Bronchial smooth muscle cell (primary cell): ENCODE results near the gene STARD8. TPM values are rescaled to one million over a fixed set of nuclear protein-coding genes. Genes with fewer than 3 reads are reported as not detected.

Source experiments
- total RNA-seq: library from RNA; depleted of rRNA; stranded (reverse); fragments of >200 nt; gene quantifications from 2 replicates; pipeline ENCODE4 v1.2.1, GENCODE V29; 2014

Gene STARD8, protein sequence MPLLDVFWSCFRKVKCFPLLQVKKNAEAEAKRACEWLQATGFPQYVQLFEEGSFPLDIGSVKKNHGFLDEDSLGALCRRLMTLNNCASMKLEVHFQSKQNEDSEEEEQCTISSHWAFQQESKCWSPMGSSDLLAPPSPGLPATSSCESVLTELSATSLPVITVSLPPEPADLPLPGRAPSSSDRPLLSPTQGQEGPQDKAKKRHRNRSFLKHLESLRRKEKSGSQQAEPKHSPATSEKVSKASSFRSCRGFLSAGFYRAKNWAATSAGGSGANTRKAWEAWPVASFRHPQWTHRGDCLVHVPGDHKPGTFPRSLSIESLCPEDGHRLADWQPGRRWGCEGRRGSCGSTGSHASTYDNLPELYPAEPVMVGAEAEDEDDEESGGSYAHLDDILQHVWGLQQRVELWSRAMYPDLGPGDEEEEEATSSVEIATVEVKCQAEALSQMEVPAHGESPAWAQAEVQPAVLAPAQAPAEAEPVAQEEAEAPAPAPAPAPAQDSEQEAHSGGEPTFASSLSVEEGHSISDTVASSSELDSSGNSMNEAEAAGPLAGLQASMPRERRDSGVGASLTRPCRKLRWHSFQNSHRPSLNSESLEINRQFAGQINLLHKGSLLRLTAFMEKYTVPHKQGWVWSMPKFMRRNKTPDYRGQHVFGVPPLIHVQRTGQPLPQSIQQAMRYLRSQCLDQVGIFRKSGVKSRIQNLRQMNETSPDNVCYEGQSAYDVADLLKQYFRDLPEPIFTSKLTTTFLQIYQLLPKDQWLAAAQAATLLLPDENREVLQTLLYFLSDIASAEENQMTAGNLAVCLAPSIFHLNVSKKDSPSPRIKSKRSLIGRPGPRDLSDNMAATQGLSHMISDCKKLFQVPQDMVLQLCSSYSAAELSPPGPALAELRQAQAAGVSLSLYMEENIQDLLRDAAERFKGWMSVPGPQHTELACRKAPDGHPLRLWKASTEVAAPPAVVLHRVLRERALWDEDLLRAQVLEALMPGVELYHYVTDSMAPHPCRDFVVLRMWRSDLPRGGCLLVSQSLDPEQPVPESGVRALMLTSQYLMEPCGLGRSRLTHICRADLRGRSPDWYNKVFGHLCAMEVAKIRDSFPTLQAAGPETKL
- total RNA-seq = 5.2 TPM in 2 replicates

DNA sequence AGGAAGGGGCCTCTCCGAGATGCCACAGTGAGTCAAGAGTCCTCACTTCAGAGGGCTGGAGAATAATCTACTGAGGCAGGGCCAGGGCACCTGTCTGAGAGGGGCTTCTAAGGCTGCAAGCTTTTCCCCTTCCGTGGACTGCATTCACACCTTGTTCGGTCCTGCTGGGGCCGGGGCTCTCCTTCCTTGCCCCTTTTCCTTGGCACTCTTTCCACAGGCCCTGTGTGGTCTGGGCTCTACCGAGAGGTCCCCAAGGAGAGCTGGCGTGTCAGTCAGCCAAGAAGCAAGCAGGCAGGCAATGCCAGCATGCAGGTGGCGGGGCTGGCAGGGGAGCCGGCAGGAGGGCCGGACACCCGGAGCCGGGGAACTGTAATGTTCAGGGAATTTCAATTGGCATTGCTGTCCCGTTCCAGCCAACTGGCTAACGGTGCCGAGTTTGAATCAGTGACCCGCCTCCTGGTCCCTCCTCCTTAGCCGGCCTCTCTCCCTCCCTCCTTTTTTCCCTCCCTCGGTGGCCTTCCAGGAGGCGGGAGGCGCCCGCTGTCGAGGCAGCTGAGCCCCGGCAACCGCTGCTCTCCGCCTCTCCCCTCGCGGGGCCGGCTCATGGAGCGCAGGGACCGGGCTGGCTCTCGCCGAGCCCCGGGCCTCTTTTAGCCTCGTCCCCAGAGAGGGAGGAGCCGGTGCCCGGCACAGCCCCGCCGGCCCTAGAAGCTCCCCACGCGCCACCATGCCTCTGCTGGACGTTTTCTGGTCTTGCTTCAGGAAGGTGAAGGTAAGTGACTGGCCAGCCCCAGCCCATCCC lies at the start of gene STARD8:
Gene STARD8, plus strand, starts transcription at position 511 of the 802 bp plus-strand sequence. Its CDS starts 217 bp downstream, at position 728.

Other genes with a start within 250 kb of the STARD8 start
- gene OPHN1, start 214.2 kb upstream of the STARD8 start, total RNA-seq = 8.8 and 11.8 TPM in 2 replicates
- gene YIPF6, start 148.6 kb upstream of the STARD8 start, total RNA-seq = 9.9 and 20.3 TPM in 2 replicates
- gene EFNB1, start 181.4 kb downstream of the STARD8 start, total RNA-seq = 10.4 and 11.8 TPM in 2 replicates